NCI-H82 treated with DMSO at 0.1 percent for 48 hours (cell line): ENCODE data around the gene CDK12.
"Not testable (repeated sequence)": the region's sequence is repeated elsewhere in the genome, so short reads cannot be mapped to it uniquely, and the experiment has no call there.

Experiments
- DNase-seq: peaks from one replicate; lab custom pipeline; 2025; ENCODE audit not compliant: unreplicated experiment; lab: John Stamatoyannopoulos, UW

Gene CDK12

GRCh38 chr17:39496921-39497320 lies 35.6 kb downstream of the CDK12 start:
- DNase-seq = not testable (repeated sequence)

- no peak for DNase-seq
Observed at GRCh38 chr17:39507511-39507910, 46.2 kb downstream of the CDK12 start.

GRCh38 chr17:39508987-39509386 lies 47.7 kb downstream of the CDK12 start:
- DNase-seq = no peak

DNA sequence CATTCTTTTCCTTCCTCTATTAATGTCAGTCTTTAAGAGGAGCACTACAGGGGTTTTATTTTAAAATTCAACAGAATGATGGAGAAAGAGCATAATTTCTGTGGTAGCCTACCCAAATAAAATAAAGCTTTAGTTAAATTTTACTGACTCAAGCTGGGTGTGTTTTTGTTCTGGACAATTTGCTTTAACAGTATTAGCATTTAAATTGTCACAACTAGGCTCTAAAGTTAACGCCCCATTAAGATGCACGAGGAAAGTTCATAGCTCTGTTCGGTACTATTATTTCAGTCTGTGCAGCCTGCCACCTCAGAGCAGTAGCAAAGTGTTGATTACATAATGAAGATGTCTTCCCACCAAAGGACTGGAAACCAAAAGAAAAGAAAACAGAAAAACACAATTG lies 52.0 kb downstream of the CDK12 start:
- no peak for DNase-seq

DNA sequence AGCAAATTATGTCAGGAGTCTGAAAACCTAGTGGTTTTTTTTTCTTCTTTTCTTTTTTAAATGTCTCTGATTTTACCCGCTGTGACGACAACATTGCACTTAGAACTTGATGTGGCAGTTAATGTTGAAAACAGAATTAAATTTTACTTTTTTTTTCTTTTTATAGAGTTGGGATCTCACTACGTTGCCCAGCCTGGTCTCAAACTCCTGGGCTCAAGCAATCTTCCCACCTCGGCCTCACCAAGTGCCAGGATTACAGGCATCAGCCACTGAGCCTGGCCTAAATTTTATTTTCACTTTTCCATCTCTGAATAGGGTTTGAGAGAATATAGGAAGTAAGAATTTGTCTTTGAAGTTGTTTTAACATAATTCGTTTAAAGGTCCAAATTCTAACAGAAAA lies 52.6 kb downstream of the CDK12 start:
- no peak for DNase-seq

- no peak for DNase-seq
Observed at GRCh38 chr17:39517224-39517623, 55.9 kb downstream of the CDK12 start.

DNA sequence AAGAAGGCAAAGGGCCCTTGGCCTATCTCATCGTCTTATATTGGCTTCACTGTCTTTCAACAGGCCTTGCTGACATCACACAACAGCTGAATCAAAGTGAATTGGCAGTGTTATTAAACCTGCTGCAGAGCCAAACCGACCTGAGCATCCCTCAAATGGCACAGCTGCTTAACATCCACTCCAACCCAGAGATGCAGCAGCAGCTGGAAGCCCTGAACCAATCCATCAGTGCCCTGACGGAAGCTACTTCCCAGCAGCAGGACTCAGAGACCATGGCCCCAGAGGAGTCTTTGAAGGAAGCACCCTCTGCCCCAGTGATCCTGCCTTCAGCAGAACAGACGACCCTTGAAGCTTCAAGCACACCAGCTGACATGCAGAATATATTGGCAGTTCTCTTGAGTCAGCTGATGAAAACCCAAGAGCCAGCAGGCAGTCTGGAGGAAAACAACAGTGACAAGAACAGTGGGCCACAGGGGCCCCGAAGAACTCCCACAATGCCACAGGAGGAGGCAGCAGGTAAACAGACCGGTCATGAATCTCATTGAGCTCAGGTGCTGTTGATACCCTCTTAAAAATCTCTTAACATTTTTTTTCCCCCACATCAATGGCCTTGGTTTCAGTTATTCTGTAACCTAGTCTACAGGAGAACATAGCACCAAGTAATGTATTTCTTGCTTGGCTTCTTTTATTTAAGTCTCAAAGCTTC lies 64.7 kb downstream of the CDK12 start:
- DNase-seq = no peak

DNA sequence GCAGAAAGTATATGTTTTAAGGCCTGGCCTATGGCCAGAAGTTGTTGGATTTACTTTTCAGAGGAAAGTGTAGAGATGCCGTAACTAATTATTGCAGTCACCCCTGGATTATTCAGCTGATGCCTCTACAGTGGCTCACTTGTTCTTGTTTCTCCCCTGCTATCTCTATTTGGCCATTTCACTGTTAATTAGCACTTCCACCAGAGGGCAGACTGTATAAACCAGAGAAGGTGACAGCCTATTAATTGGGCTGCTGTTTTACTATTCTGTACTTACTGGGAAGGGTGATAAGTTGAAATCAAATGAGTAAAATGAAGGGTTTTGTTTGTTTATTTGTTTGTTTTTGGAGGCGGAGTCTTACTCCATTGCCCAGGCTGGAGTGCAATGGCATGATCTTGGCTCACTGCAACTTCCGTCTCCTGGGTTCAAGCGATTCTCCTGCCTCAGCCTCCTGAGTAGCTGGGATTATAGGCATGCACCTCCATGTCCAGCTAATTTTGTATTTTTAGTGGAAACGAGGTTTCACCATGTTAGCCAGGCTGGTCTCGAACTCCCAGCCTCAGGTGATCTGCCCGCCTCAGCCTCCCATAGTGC lies 66.0 kb downstream of the CDK12 start:
- no peak for DNase-seq

GRCh38 chr17:39529455-39529854 lies 68.2 kb downstream of the CDK12 start:
- DNase-seq = no peak

DNA sequence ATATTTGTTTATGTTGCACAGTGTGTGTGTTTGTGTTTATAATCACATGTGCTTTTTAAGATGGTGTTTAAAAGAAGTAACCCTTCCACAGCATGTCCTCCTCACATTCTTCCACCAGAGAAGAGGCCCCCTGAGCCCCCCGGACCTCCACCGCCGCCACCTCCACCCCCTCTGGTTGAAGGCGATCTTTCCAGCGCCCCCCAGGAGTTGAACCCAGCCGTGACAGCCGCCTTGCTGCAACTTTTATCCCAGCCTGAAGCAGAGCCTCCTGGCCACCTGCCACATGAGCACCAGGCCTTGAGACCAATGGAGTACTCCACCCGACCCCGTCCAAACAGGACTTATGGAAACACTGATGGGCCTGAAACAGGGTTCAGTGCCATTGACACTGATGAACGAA lies 69.2 kb downstream of the CDK12 start:
- no peak for DNase-seq

GRCh38 chr17:39531252-39531651 lies 70.0 kb downstream of the CDK12 start:
- no peak for DNase-seq

DNA sequence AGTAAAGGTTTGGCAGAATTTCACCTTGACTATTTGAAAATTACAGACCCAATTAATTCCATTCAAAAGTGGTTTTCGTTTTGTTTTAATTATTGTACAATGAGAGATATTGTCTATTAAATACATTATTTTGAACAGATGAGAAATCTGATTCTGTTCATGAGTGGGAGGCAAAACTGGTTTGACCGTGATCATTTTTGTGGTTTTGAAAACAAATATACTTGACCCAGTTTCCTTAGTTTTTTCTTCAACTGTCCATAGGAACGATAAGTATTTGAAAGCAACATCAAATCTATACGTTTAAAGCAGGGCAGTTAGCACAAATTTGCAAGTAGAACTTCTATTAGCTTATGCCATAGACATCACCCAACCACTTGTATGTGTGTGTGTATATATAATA lies 72.6 kb downstream of the CDK12 start:
- no peak for DNase-seq

GRCh38 chr17:39534768-39535405 lies 73.6 kb downstream of the CDK12 start:
- no peak for DNase-seq

DNA sequence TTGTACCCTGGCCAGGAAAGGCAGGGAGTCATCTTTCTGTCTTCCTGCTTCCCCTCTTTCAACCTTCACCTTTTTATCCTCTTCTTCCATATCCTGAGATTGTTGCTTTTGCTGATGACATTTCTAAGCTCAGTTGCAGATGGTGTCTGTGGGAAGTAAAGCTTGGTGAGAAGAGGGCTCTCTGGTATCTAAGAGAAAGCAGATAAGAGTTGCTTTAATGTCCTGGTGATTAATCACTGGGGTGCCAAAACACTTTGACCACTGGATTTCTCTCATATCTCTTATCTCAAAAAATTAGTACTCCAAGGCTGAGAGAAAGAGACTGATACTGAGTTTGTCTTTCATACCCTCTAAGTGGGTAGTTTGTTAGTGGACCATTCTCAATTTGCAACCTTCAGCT lies 75.2 kb downstream of the CDK12 start:
- DNase-seq = no peak

DNA sequence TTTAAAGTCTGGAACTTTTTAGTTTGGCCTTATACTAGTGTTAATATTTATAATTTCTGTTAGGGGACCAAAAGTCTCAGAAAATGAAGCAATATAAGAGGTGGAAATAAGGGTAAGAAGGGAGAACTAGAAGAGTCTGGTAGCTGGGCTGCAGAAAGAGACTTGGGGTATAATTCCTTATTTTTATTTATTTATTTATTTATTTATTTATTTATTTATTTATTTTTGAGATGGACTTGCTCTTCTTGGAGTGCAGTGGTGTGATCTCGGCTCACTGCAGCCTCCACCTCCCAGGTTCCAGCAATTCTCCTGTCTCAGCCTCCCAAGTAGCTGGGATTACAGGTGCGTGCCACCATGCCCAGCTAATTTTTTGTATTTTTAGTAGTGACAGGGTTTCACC lies 76.1 kb downstream of the CDK12 start:
- not testable (repeated sequence) for DNase-seq

- no peak for DNase-seq
Observed at GRCh38 chr17:39538866-39539265, 77.6 kb downstream of the CDK12 start.

GRCh38 chr17:39540611-39541010 lies 79.3 kb downstream of the CDK12 start:
- DNase-seq = no peak

- no peak for DNase-seq
Observed at GRCh38 chr17:39541652-39542051, 80.4 kb downstream of the CDK12 start.

GRCh38 chr17:39543176-39543575 lies 81.9 kb downstream of the CDK12 start:
- DNase-seq = no peak

- DNase-seq = no peak
Observed at GRCh38 chr17:39543664-39544063, 82.4 kb downstream of the CDK12 start.

DNA sequence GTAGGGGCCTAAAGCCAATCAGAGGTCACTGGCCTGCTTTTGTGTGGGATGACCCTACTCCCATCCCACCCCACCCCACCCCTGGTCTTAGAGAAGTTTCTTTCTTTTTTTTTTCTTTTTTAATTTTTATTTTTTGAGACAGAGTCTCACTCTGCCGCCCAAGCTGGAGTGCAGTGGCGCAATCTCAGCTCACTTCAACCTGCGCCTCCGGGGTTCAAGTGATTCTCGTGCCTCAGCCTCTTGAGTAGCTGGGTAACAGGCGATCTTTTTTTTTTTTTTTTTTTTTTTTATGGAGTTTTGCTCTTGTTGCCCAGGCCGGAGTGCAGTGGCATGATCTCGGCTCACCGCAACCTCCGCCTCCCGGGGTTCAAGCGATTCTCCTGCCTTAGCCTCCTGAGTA lies 83.1 kb downstream of the CDK12 start:
- not testable (repeated sequence) for DNase-seq

DNA sequence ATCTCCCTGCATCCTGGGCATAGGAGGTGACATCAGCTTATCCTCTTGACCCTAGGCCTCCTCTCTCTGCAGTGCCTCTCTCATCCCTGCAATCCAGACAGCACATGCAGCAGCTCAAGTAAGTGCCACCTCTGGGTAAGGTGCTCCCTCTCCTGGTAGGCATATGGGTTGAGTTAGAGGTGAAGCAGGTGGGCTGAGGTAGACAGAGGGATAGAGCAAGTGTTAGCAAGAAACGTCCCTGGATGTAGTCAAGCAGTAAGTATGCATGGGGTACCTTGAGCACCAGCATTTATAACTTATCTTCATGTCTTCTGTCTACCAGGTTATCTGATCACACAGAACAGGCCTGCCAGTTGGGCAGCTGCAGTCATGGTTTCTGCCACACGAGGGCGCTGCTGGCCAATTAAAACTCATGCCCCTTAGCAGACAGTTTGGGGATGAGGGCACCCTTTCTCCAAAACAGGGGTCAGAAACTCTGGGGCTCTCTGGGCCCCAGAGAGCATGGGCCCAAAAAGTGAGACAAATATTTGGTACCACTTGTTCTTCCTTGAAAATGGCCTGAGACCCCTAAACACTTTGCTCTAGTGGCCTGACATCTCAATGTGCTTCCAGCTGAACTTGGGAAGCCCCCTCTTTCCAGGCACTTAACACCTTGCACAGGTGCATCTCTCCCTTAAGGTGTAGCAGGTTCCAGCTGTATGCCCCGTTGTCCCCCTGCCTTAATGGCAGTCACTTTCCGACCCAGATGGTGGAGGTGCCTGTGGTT lies 86.6 kb downstream of the CDK12 start:
- peak; percentile 20 for DNase-seq
